Suppressor macrophage treated with lipopolysaccharide for 1 hour (primary cell): ENCODE results near the gene CSAG1.
"Not testable (repeated sequence)": the region's sequence is repeated elsewhere in the genome, so short reads cannot be mapped to it uniquely, and the experiment has no call there.

Experiments
- DNase-seq, 3 donors: peaks; one replicate each; pipeline ENCODE4 v3.0.0-alpha.2; 2020 to 2022

The CSAG1 gene

DNA sequence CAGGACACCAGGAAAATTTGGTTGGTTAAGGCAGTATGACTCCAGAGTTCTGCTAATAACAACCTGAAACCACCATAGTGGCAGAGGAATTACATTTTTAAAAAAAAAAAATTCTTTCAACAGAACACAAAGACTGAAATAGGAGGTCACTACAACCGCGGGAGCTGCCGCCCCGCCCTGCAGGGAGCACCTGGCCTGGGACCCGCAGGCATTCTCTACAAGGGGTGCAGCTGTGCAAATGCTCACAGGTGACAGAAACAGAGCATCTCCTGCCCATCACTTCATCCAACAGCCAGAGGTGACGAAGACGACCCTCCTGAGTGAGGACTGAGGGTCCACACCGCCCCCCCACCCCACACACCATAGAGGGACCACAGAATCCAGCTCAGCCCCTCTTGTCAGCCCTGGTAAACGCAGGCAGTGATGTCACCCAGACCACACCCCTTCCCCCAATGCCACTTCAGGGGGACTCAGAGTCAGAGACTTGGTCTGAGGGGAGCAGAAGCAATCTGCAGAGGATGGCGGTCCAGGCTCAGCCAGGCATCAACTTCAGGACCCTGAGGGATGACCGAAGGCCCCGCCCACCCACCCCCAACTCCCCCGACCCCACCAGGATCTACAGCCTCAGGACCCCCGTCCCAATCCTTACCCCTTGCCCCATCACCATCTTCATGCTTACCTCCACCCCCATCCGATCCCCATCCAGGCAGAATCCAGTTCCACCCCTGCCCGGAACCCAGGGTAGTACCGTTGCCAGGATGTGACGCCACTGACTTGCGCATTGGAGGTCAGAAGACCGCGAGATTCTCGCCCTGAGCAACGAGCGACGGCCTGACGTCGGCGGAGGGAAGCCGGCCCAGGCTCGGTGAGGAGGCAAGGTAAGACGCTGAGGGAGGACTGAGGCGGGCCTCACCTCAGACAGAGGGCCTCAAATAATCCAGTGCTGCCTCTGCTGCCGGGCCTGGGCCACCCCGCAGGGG, 35.3 kb downstream of the CSAG1 start, which contains the start of gene MAGEA3:
Gene MAGEA3, plus strand, starts transcription at position 843 of the 980 bp plus-strand sequence. CDS start 2,039 bp downstream, outside the sequence.
- not testable (repeated sequence) for DNase-seq

DNA sequence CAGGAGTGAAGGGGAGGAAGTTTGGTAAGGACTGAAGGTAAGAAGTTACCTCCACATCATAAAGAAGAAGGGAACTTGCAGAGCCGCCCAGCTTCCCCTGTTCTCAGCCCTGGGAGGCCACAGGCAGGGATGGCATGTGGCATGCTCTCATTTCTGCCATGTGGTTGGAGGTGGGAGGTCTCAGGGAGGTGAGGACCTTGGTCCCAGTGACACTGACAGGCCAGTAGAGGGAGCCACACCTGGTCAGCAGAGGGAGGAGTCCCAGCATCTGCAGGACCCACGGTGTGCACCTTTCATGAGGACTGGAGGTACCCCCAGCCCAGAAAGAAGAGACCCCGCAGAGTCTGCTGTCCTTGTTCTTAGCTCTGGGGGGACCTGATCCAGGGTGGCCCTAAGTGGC, 52.5 kb downstream of the CSAG1 start:
- DNase-seq, result not testable (repeated sequence)
